D341Med (cell line): ENCODE measurements around the gene IDH3B.
"Not testable (repeated sequence)": the region's sequence is repeated elsewhere in the genome, so short reads cannot be mapped to it uniquely, and the experiment has no call there.

Experiments
- DNase-seq: peaks from one replicate; pipeline ENCODE4 v3.0.0; 2012; ENCODE audit warnings: low spot score

IDH3B gene

DNA sequence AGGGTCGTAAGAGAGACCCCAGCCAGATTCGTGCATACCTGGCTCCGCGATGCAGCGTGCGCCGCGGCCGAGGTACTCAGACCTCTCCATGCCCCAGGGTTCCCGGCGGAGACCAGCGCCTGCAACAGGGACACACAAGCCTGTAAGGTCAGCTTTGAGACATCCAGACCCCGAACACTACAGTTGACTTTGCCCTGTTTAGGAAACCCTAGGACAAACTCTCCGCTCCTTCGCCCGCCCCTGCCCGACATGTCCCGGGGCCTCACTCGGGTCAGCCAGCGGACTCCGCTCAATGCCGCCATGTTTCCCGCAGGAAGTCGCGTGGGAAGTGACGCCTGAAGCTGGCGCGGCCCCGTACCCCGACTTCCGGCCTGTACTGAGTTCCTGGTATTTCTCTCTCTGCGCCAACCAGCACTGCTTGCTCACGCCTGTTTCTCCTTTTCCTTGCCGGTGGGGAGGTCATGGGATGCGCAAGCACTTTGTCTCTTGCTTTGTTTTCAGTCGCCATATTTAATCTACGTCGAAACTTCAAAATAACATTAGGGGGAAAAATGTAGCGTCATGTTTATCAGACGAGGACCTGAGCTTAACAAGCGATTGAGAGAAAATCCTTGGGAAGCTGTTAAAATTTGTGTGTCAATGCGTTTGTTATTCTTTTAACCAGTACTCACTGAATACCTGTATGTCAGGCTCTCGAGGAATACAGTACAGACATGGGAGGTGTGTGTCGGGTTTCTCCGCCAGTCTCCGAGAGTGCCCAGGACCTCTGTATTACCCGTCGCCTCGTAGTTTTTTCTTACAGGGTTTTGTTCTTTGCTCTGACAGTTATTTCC lies at the start of gene IDH3B:
IDH3B (minus strand) TSS at position 330 of the 833 bp plus-strand sequence; CDS start at position 302, 28 bp downstream.
- DNase-seq, result peak; percentile 93

DNA sequence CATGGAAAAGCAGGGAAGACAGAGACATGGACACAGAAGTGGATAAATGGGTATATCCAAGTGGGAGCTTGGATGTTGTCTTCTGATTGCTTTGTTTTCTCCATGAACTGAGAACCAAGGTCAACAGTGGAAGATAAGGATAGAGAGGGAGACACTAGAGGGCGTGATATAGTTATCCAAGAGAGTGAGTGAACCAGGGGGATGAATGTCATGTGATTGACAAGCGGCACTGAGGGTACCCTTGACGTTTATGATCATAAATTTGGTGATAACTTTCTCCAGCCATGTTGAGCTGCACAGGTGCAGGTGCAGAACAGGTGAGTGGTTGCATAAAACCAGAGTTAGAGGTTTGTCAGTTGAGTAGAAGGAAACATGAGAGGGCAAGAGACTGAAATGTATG lies 49.3 kb upstream of the IDH3B start:
- DNase-seq, result no peak

DNA sequence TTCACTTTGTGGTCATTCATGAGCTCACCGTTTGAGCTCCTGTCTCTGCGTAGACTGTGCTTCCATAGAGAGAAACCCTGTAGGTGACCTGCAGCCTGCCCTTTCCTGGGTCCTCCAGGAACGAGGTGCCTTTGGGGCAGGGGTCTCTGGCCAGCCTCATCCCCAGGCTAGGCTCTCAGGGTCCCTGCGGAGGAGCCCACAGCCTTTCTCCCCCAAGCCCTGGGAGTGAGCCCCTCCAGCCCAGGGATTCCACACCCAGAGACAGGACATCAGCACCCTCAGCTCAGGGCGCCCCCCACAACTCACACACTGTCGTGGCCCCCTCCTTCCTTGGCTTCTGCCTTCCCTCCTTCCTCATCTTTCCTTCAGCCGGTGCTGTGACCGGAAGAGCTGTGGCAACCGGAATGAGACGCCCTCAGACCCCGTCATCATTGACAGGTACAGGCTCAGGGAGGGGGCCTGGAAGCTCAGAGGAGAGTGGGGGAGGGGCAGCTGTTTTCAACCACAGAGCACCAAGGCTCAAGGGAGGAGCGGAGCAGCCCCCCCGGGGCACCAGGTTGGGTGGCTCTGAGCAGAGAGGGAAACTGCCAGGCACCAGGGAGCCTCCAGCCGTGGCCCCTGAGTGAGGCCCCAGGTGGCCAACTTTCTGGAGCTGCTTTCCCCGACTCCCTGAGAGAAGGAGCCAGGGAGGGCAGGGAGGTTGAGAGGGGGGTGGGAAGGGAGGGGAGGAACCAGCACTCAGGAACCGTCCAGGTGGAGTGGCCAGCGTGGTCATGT lies 45.4 kb upstream of the IDH3B start:
- no peak for DNase-seq

DNA sequence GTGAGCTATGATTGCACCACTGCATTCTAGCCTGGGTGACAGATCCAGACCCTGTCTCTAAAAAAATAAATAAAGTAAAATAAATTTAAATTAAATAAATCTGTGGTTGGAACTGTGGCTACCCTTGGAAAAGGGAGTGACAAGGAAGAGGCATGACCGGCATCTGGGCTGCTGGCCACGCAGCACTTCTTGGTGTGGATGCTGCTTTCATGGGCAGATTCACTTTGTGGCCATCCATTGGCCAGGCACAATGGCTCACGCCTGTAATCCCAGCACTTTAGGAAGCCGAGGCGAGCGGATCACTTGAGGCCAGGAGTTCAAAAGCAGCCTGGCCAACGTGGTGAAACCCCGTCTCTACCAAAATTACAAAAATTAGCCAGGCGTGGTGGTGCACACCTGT lies 44.6 kb upstream of the IDH3B start:
- DNase-seq, result no peak

DNA sequence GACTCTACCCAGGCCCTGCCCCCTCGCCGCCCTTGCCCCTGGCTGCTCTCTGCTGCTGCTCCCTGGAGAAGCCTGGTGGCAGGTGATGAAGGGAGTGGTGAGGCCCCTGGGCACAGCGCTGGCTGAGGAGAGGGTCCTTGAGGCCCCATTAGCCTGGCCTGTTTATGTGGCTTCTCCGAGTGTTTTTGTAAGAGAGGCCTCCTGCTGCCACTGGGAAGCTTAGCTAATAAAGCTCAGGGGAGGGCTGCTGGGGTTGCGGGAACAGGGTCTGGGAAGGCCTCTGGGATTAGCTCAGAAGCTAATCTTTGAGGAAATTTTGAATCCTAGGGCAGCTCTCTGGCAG lies 44.0 kb upstream of the IDH3B start:
- DNase-seq, result peak; percentile 58

DNA sequence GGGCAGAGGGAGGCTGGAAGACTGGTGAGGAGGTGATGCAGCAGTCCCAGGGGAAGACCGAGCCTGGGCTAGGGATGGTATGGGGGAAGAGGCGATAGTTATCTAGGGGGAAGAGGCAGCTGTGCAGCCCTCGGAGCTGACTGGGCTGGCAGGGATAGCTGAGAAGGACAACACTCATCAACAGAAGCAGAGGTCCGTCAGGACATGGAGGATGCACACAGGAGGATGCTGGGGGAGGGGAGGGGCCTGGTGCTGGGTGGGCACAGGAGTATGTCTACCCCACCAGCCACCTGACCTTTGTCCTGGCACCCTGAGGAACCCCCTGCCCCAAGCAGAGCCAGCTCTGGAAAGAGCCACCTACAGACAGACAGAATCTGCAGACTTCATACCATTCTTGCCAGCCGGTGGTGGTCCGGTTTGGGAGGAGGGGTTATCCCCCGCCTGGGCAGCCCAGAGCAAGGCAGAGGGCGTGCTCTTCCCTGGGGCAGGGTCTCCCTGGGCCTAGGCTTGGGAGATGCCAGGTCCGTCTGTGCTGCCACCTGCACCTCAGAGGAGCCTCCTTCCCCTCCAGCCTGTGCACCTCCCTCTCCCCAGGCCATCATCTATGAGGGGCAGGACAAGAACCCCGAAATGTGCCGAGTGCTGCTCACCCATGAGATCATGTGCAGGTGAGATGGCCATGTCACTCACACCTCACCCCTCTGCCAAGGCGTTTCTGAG lies 43.5 kb upstream of the IDH3B start:
- no peak for DNase-seq

DNA sequence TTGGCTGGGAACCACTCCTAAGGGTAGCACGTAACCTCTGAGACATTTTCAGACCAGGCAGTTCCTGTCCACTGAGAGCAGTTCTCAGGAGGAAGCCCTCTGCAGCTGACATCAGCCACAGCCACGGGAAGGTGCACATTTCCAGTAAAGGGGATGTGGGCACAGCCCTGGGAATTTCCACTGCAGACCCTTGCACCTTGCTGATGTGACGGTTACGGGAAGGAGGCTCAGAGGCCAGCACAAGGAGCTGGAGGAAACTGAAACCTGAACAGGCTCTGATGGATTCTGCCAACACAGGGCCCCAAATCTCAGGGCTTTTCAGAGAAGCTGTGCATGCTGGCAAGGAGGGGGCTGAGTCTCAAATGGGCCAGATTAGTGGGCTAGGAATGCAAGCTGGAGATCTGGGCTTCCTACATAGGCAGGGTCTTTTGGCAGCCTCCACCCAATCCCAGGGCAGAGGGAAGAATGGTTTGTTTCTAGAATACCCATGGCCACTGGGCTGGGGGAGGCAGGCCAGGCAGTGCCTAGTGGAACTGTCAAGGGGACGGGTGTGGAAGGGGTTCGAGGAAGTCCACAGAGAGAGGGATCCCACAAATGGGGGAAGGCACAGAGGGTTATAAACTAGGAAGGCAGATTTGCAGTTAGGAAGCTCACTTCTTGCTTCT lies 42.8 kb upstream of the IDH3B start:
- no peak for DNase-seq

DNA sequence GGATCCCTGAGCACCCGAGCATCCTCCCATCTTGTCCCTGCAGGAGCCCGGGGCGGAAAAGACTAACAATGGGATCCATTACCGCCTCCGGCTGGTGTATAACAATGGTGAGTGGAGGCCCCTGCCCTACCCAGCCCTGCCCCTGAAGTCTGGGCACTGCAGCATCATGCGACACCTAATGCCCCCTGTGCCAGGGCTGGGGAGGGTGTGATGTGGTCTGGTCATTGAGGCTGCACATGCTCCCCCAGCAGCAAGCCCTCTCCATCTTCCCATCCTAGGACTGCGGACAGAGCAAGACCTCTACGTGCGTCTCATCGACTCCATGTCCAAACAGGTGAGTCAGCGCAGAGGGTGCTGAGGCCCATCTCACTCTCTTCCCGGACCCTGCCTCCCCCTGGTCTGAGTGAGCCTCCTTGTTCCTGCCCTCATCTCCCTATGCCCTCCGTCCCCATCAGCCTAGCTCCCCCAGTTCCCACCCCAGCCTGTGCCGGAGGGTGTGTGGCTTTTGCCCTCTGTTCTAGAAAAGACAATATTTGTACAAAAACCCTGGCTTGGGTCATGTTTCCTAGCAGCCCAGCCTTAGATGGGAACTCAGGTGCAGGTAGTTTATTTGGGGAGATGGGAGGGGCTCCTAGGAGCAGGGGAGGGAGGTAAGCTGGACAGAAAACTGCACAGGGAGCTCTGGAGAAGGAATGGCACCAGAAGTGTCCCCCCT lies 42.1 kb upstream of the IDH3B start:
- no peak for DNase-seq

DNA sequence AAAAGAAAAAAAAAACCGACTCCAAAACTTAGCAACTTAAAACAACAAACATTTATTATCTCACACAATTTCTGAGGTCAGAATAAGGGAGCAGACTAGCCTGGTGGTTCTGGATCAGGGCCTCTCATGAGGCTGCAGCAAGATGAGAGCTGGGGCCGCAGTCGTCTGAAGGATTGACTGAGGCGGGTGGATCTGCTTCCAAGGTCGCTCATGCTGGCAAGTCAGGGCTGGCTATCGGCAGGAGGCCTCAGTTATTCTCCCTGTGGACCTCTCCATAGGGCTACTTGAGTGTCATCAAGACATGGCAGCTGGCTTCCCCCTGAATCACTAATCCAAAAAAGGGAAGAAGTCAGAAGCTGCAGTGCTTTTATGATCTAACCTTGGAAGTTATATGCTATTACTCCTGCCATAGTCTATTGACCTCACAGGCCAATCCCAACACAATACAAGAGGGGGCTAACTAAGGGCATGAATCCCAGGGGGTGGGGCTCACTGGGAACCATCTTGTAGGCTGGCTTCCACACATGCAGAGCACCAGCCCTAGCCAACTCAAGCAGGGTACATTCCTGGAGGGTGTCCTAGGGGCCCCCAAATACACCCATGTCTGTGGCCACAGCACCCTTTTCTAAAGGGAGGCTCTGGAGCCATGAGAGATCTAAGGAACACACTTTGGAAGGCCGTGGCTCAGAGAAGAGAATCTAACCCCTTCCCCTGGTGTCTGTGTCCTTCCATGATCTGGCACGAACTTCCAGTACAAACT lies 39.9 kb upstream of the IDH3B start:
- DNase-seq, result no peak

DNA sequence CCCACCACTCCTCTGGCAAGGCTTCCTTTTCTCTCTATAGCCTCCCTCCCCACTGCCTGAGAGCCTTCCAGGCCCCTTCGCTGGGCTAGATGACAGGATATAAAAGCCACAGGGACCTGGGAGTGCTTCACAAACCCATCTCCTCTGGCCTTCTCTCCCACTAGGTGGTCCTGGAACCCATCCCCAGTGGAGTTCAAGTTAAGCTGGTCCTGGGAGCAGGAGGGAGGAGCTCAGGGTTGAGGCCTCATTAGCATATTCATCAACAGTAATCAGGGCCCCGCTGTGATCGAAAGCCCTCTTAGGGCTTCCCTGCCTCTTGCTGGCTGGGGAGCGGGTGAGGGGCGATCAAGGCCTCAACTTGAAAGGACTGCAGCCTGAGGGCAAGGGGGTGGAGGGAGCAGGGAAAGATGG lies 37.7 kb upstream of the IDH3B start:
- no peak for DNase-seq

DNA sequence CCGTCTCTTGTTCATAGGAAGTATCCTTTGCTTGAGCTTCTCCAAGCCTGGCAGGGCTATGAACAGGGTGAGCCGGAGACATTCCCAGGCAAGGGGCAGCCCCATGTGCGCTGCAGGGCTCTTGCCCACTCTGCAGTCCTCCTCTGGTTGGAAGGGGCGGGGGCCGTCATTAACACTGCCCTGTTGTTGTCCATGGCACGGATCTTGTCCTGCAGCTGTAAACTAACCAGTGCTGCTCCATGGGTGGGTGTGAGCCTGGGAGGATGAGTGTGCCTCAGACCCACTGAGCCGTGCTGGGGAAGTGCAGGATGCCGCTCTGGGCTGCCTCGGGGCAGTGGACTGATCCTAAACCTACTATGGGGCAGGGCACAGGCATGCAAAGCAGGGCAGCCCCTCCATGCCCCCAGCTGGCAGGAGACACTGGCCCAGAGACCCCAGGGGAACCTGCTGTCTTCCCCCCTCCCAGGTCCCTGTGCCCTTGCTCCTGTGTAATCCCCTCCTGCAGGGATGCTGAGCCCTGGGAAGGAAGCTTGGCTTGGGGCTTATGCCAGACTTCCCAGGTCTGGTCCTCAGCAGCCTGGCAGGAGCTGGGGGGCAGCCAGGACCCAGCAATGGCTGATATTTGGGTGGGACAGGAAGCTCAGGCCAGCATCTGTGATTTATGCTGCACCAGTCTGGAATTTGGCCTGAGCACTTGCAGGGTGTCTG lies 37.1 kb upstream of the IDH3B start:
- DNase-seq, result peak; percentile 21

DNA sequence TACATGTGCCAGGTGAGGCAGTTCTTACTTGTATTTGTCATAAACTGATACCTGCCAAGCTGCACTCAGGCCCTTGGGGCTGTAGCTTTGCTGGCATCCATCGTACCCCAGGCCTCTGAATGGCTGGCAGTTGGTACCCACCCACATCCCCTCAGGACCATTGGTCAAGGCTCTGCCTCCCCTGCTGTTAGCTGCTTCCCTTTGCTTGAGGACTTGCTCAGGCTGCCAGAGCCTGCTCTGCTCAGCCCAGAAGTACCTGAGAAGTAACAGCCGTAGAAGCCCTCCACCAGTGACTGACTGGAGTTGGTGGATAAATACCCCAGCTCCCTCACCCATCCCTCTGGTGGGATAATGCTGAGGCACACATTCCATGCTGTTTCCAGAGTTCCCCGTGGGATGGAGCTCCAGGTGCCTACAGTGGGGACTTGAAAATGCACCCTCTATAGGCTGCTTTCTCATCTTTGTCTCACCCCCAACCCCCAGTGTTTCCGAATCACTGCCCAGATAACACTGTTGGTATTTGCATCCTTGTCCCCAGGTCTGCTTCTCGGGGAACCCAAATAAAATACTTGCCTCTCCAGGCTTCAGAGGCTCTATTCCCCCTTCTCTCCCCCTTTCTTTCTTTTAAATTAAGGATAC lies 35.9 kb upstream of the IDH3B start:
- DNase-seq, result no peak

DNA sequence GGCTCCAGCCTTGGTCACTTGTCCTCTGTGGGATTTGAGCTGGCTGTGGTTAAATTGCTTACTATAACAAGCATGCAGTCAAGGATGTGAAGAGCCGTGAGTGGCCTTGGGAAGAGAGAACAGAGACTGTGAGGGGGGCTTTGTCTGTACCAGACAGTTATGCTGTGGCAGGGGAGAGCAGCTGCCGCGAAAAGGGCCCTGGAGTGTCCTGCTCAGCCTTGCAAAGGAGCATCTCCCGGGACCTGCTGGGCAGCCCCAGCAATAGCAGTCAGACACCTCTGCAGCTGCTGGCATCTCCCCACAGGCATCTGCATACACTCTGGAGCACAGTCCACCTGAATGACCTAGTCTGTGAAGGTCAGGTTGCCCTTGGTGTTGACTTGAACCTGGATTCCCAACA lies 34.9 kb upstream of the IDH3B start:
- peak; percentile 33 for DNase-seq

DNA sequence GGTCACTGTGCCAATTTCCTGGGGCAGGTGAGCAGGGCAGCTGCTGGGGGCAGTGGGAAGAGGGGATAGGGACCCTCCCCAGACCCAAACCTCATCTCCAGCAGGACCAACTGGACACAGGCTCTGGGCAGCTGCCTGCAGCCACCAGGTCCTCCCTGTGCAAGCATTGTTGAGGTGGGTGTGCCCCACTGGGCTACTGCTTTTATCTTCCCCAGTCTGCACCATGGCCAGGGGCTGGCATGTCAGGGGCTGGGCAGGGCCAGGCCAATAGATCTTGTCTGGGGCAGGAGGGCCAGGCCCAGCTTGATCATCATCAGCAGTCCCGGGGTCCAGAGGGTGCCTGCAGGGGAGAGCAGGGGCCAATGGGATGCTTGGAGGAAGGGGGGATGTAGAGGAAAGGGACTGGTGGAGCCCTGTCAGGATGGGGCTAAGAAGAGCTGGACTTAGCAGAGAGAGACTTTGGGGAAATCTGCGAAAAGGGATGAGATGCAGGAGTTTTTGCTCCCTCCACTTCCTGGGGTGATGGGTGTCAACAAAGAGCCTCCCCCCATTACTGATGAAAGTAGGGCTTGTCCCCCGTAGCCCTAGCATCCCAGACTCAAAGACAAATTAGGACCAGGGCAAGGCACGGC lies 34.3 kb upstream of the IDH3B start:
- no peak for DNase-seq

DNA sequence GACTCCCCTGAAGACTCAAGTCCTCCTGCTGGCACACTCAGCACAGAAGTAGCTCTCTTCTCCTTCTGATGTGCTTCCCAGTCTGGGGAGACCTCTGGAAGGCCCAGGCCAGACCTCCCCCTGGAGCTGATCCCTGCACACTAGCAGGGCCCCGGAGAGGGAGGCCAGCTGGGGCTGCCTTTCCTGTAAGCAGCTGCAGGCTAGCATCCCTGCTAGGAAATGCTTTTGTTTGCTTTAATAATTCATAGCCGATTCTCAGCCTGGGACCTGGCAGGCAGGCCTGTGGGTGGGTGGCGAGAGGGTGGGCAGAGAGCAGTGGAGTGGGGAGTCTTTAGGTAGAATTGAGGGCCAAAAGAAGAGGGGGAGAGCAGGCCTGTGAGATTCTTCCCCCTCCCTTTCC lies 33.8 kb upstream of the IDH3B start:
- DNase-seq, result no peak

DNA sequence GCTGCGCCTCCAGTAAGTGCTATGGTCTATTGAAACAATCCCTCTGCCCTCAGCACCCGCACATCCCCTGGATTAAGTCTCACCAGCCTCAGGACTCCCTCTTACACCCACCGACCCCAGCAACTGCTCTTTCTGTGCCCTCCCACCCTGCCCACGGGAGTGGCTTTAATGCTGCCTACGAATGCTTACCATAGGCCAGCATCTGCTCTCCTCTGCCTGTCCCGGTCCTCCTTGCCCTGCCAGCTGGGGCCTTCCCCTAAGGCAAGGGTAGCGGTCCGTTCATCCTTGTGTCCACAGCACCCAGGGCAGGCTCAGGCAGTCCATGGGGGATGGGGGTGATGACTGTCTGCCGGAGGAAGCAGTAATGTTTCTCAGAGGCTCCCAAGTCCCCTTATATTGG lies 32.6 kb upstream of the IDH3B start:
- peak; percentile 9 for DNase-seq

DNA sequence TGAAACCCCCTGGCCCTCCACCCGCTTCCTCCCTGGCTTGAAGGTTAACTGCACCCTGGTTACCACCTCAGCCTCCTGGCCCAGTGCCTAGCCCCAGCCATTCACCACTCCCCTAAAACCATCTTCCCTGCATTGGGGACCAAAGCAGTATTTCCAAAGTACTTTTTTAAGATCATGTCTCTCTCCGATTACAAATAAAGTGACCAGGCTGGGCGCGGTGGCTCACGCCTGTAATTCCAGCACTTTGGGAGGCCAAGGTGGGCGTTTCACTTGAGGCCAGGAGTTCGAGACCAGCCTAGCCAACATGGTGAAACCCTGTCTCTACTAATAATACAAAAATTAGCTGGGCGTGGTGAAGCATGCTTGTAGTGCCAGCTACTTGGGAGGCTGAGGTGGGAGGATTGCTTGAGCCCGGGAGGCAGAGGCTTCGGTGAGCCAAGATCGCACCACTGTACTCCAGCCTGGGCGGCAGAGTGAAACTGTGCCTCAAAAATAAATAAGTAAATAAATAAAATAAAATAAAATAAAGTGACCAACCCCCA lies 32.0 kb upstream of the IDH3B start:
- DNase-seq, result not testable (repeated sequence)

DNA sequence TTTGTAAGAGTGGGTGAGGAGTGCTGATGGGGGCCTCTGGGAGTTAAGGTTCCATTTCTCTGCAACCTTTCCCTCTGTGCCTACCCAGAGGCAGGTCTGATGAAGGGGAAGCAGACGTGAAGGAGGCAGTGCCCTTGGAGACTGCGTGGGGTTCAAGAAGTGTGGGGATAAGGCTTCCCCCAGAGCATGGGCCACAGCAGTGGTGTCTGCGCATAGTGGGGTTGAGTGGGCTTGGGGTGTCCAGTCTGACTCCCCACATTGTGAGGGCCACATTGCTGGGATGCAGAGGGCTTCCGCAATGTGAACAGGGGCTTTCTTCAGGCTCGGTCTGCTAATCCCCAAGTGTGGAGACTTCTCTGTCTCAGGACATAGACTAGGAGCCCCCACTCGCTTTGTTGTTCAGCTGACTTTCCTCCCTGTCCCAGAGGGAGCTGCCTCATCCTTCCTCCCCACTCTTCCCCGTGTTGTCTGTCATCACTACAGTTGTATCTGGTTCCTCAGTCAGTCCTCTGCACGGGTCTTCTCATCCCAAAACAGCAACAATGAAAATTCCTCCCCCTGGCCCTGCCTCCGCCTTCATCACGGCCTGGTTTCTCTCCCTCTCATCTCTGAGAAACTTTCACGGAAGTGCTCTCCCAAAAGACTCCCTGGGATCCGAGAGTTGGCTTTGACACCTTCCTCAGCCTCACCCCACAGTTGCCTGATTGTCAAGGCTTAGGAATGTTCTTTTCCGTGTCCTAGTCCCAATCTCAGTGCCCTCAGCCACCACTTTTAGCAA lies 31.4 kb upstream of the IDH3B start:
- no peak for DNase-seq
